CD4-positive, alpha-beta T cell (primary cell): ENCODE data around the gene PYM1. TPM values are rescaled to one million over a fixed set of nuclear protein-coding genes. Genes with fewer than 3 reads are reported as not detected.

ENCODE experiments used
- ATAC-seq: fragments of 200-7000 bp; cut with Tn5 transposase; one replicate; pipeline ENCODE4 v1.10.0; 2022; ENCODE audit warnings: mild to moderate bottlenecking; ENCODE audit not compliant: poor library complexity
- CTCF ChIA-PET: fragments of 350-600 bp; sonication (Branson Sonifier 250); formaldehyde crosslinking; loops from one replicate; lab custom pipeline; 2021; ENCODE audit warnings: antibody characterized with exemption, inconsistent platforms; lab: Charles Lee
- POLR2A ChIA-PET: fragments of 350-600 bp; sonication (Branson Sonifier 250); formaldehyde crosslinking; loops from one replicate; lab custom pipeline; 2021; ENCODE audit warnings: antibody characterized with exemption, inconsistent platforms; lab: Charles Lee
- DNase-seq, 14 experiments: peaks; one replicate each; pipeline ENCODE4 v3.0.0-alpha.2; 2013 to 2020; ENCODE audit warnings: mixed read lengths in 2 of 14
- H3K27ac ChIP-seq, 2 donors: one replicate each; pipeline versions ENCODE4 v1.5.1 to v1.7.0; 2013; ENCODE audit warnings: low read length in 2 of 2, low read depth in 1 of 2, mild to moderate bottlenecking in 1 of 2
- H3K27me3 ChIP-seq, 2 experiments: 1 replicate in 1 of 2; 2 replicates in 1 of 2; pipeline versions ENCODE4 v1.6.1 to v1.7.0; 2013; ENCODE audit warnings: low read length in 2 of 2, control low read depth in 1 of 2, mild to moderate bottlenecking in 1 of 2, moderate library complexity in 1 of 2; ENCODE audit not compliant: insufficient read depth in 2 of 2, control insufficient read depth in 1 of 2
- H3K36me3 ChIP-seq: one replicate; pipeline ENCODE4 v1.6.1; 2013; ENCODE audit warnings: low read length, control low read depth; ENCODE audit not compliant: insufficient read depth
- H3K4me1 ChIP-seq: one replicate; pipeline ENCODE4 v1.6.1; 2013; ENCODE audit warnings: low read length, control low read depth; ENCODE audit not compliant: insufficient read depth
- H3K4me3 ChIP-seq: one replicate; pipeline ENCODE4 v1.5.1; 2013; ENCODE audit warnings: mild to moderate bottlenecking, low read length, moderate library complexity
- H3K9me3 ChIP-seq, 2 experiments: 1 replicate in 1 of 2; 2 replicates in 1 of 2; pipeline versions ENCODE4 v1.6.1 to v1.7.0; 2013; ENCODE audit warnings: low read length in 2 of 2, mild to moderate bottlenecking in 2 of 2, control low read depth in 1 of 2, moderate library complexity in 1 of 2; ENCODE audit not compliant: control insufficient read depth in 1 of 2, insufficient read depth in 1 of 2
- H3K27ac Mint-ChIP-seq: one replicate; pipeline ENCODE4 v1.8.0; 2020; ENCODE audit warnings: mixed read lengths
- H3K27me3 Mint-ChIP-seq: one replicate; pipeline ENCODE4 v1.8.0; 2021; ENCODE audit warnings: mixed read lengths
- H3K36me3 Mint-ChIP-seq: one replicate; pipeline ENCODE4 v1.8.0; 2021; ENCODE audit warnings: low read depth, mixed read lengths
- H3K4me1 Mint-ChIP-seq: one replicate; pipeline ENCODE4 v1.8.0; 2021; ENCODE audit warnings: low read depth, mixed read lengths
- H3K4me3 Mint-ChIP-seq: one replicate; pipeline ENCODE4 v1.8.0; 2020; ENCODE audit warnings: mild to moderate bottlenecking, mixed read lengths
- H3K9me3 Mint-ChIP-seq: one replicate; pipeline ENCODE4 v1.8.0; 2020; ENCODE audit warnings: mixed read lengths
- CTCF ChIP-seq: fragments of 200-600 bp; IDR thresholded peaks from one replicate; pipeline ENCODE4 v1.8.0; 2022; ENCODE audit warnings: antibody characterized with exemption, mild to moderate bottlenecking
- intact Hi-C, 2 experiments: fragments of 100-400 bp; cut with DNase I in 1 of 2; cut with micrococcal nuclease in 1 of 2; formaldehyde crosslinking; loops; one replicate each; pipeline versions ENCODE4 v1.15.1 to v1.9.0; 2023 to 2025; cut with DNase I, micrococcal nuclease
- total RNA-seq, 174 experiments: library from RNA in 2 of 174; stranded (reverse) in 2 of 174; gene quantifications; one replicate each; pipeline ENCODE4 v1.2.3 and lab custom pipeline; 2021 to 2026

The PYM1 gene
- total RNA-seq, 2 experiments from 2014 or later, result 13.7 to 16.7 TPM

- POLR2A ChIA-PET, result interaction anchor here (0.6 to 2.7 kb wide), 2 partner anchors 7 to 59 kb away, joined by 3 to 6 read pairs; partner anchors contain the start of gene RAB5B
- no peaks in the 10 kb centered on the region for H3K27me3 Mint-ChIP-seq
- H3K36me3 Mint-ChIP-seq, result peaks cover 33% of the 10 kb centered on the region
- no peak for DNase-seq
- Histone ChIP-seq H3K27ac (no peak overlapping the region), H3K4me1 (peaks cover 30% of the 10 kb centered on the region), H3K27me3 (no peaks in the 10 kb centered on the region), H3K36me3 (peaks cover 30% of the 10 kb centered on the region), H3K9me3 (no peaks in the 10 kb centered on the region), H3K4me3 (no peak overlapping the region)
- ATAC-seq, result no peak
- CTCF ChIA-PET, result interaction anchor here (0.9 to 2.3 kb wide), 3 partner anchors 11 to 25 kb away, joined by 3 to 4 read pairs (median 3); no protein-coding TSS in a partner anchor
- no peaks in the 10 kb centered on the region for H3K9me3 Mint-ChIP-seq
- no peak for TF ChIP-seq CTCF
- peak overlapping the region; percentile 50 for H3K27ac Mint-ChIP-seq
- H3K4me3 Mint-ChIP-seq, result no peak overlapping the region
- intact Hi-C loops, result no loop called here
- H3K4me1 Mint-ChIP-seq, result peaks cover 42% of the 10 kb centered on the region
These were observed 12.2 kb downstream of the PYM1 start for GRCh38 chr12:55915482-55915859.

DNA sequence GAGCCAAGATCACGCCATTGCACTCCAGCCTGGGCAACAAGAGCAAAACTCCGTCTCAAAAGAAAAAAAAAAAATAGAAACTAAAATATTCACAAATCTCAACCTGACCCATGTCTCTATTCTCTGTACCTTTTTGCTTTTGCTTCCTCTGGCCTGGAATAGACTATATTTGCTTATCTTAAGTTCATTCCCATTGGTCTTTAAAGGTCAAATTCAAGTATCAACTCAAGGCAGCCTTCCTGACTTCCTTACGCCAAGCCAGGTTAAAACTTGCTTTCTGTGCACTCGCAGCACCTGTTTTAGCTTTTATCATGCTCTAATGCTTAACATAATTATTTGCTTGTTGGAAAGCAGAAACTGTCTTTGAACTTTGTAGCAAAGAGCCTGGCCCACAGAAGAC is 14.8 kb downstream of the PYM1 start:
- POLR2A ChIA-PET, result interaction anchor here (0.9 to 1.6 kb wide), 2 partner anchors 13 to 95 kb away, joined by 3 to 5 read pairs; partner anchors contain the start of gene ORMDL2
- H3K36me3 ChIP-seq, result peaks cover 20% of the 10 kb centered on the region

DNA sequence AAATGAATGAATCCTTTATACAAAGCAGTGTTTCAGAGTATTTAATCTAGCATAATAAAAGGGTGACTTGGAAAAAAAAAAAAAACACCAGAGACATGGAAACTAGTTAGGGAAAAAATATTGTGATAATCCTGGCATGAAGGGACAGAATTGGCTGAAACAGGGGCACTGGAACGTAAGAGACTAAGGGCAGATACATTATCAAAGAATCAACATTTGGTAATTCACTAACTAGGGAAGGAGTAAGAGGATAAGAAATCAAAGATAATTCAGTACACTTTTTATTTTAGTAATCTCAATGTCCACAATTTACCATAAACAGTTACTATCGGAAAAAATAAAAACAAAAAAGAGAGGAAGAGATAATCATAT is 18.2 kb downstream of the PYM1 start:
- intact Hi-C loops, result no loop called here
- DNase-seq (no peak), ATAC-seq (no peak)
- H3K27ac Mint-ChIP-seq, result peak overlapping the region; percentile 37
- CTCF ChIA-PET, result no interaction called here
- Histone ChIP-seq H3K27me3 (no peaks in the 10 kb centered on the region), H3K9me3 (no peaks in the 10 kb centered on the region), H3K36me3 (peaks cover 17% of the 10 kb centered on the region), H3K27ac (no peak overlapping the region), H3K4me3 (no peak overlapping the region), H3K4me1 (peaks cover 2% of the 10 kb centered on the region)
- POLR2A ChIA-PET, result no interaction called here
- peaks cover 27% of the 10 kb centered on the region for H3K36me3 Mint-ChIP-seq
- TF ChIP-seq CTCF, result no peak
- H3K9me3 Mint-ChIP-seq, result no peaks in the 10 kb centered on the region
- H3K27me3 Mint-ChIP-seq, result no peaks in the 10 kb centered on the region
- no peak overlapping the region for H3K4me3 Mint-ChIP-seq
- peaks cover 29% of the 10 kb centered on the region for H3K4me1 Mint-ChIP-seq

More for the DNA sequence above, 14.8 kb downstream of the PYM1 start:
- H3K4me1 ChIP-seq, result peaks cover 23% of the 10 kb centered on the region
- no peak for DNase-seq
- Mint-ChIP-seq H3K4me3 (no peak overlapping the region), H3K9me3 (no peaks in the 10 kb centered on the region), H3K4me1 (peaks cover 47% of the 10 kb centered on the region), H3K27ac (peak overlapping the region; percentile 67), H3K27me3 (no peaks in the 10 kb centered on the region), H3K36me3 (peaks cover 38% of the 10 kb centered on the region)
- H3K27me3 ChIP-seq, result no peaks in the 10 kb centered on the region
- no peaks in the 10 kb centered on the region for H3K9me3 ChIP-seq
- no peak overlapping the region for H3K4me3 ChIP-seq
- intact Hi-C loops, result no loop called here
- no peak for ATAC-seq
- CTCF ChIA-PET, result interaction anchor here (1.1 kb wide), 1 partner anchor 23 kb away, joined by 3 read pairs; no protein-coding TSS in a partner anchor
- H3K27ac ChIP-seq, result no peak overlapping the region
- no peak for TF ChIP-seq CTCF
